ENCODE data around the gene ITGB3. TPM values are rescaled to one million over a fixed set of nuclear protein-coding genes. Genes with fewer than 3 reads are reported as not detected.

ITGB3 gene
- polyA plus RNA-seq, 1 of the 3 experiments (the other 2 are of a cell fraction) = 4.6 TPM

DNA sequence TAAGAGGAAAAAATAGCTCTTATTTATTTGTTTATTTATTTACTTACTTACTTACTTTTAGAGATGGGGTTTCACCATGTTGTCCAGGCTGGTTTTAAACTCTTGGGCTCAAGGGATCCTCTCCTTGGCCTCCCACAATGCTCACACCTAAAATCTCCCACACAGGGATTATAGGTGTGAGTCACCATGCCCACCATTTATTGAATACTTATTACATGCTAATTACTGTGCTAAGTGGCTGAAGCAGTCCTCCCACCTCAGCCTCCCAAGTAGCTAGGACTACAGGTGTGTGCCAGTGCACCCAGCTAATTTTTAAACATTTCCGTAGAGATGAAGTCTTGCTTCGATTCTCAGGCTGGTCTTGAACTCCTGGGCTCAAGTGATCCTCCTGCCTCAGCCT, 11.0 kb upstream of the ITGB3 start:
- H3K4me3 ChIP-seq (ENCODE audit: low read depth in 2 of 2, low read length in 1 of 2) = no peak overlapping the region
- H3K79me2 ChIP-seq (ENCODE audit: insufficient read depth) = no peaks in the 10 kb centered on the region
- no peaks in the 10 kb centered on the region for H3K9me2 ChIP-seq
- POLR2A ChIA-PET = no interaction called here
- DNase-seq = no peak
- no peak overlapping the region for H3K27ac ChIP-seq (ENCODE audit: low read depth in 2 of 2, low read length in 1 of 2)
- H4K20me1 ChIP-seq (ENCODE audit: insufficient read depth) = no peaks in the 10 kb centered on the region
- no peaks in the 10 kb centered on the region for H3K27me3 ChIP-seq (ENCODE audit: insufficient read depth)
- no peak for TF ChIP-seq CHD2 (IDR thresholded peaks at IDR 0.05; ENCODE audit: low read length, partially characterized antibody)
- no peak overlapping the region for H3K4me2 ChIP-seq
- no peaks in the 10 kb centered on the region for H3K36me3 ChIP-seq (replicated peaks in 1 of 2; ENCODE audit: control insufficient read depth in 1 of 2, insufficient read depth in 2 of 2, low read length in 1 of 2)
- no peak overlapping the region for H2AFZ ChIP-seq (ENCODE audit: low read depth)
- CTCF ChIA-PET = interaction anchor here (1.1 to 8.7 kb wide), 6 partner anchors 10 to 157 kb away, joined by 3 to 71 read pairs (median 10); partner anchors contain the start of gene ITGB3
- peaks cover 24% of the 10 kb centered on the region for H3F3A ChIP-seq (replicated peaks; ENCODE audit: insufficient read depth)
- no peak overlapping the region for H3K9ac ChIP-seq
- 92% methylated on average over 2 of the region's 2 CpGs for WGBS (ENCODE audit: low lambda C conversion rate)
- H3K9me3 ChIP-seq = no peaks in the 10 kb centered on the region
- peaks cover 15% of the 10 kb centered on the region in 2 experiments for H3K4me1 ChIP-seq (ENCODE audit: control insufficient read depth in 1 of 2, insufficient read depth in 2 of 2, low read depth in 1 of 2, low read length in 1 of 2)

DNA sequence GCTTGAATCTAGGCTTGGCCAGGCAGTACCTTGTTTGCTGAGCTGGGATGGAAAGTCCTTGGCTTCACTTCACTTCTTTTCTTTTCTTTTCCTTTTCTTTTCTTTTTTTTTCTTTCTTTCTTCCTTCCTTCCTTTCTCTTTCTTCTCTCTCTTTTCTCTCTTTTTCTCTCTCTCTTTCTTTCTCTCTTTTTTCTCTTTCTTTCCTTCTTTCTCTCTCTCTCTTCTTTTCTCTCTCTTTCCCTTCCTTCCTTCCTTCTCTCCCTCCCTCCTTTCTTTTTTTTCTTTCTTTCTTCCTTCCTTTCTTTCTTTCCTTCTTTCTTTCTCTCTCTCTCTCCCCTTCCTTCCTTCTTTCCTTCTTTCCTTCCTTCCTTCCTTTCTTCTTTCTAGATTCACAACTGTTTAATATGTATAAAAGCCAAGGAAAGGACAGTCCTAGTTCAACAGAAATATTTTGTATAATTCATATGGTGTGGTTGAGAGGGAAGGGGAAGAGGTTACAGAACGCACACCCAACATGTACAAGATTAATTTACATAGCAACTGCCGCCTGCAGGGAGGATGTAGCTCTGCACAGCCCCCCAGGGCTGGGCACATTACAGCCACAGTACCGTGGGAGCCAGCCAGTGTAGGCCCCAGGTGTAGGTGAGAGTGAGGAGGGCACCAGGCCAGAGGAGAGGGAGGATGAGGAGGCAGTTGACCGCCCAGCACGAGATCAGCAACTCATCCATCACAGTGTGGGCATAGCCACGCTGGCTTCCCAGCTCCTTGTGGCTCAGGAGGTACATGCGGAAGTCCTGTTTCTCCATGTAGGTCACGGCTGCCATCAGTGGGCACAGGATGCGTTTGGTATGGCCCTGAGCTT, 9.7 kb upstream of the ITGB3 start:
- 91% methylated on average over 9 of the region's 9 CpGs for WGBS (ENCODE audit: low lambda C conversion rate)
- no peak overlapping the region for H3K9ac ChIP-seq
- H3F3A ChIP-seq (replicated peaks; ENCODE audit: insufficient read depth) = peaks cover 22% of the 10 kb centered on the region
- no peaks in the 10 kb centered on the region for H3K9me3 ChIP-seq
- no peak overlapping the region for H2AFZ ChIP-seq (ENCODE audit: low read depth)
- H3K79me2 ChIP-seq (ENCODE audit: insufficient read depth) = no peaks in the 10 kb centered on the region
- ChIA-PET POLR2A (interaction anchor here (0.5 kb wide), 1 partner anchor 10 kb away, joined by 3 read pairs; no protein-coding TSS in a partner anchor), CTCF (interaction anchor here (1.6 to 8.7 kb wide), 6 partner anchors 9 to 72 kb away, joined by 4 to 71 read pairs (median 12); partner anchors contain the start of gene ITGB3)
- TF ChIP-seq RXRA (IDR thresholded peaks at IDR 0.05; ENCODE audit: borderline replicate concordance, low read depth) (no peak), MEF2A (IDR thresholded peaks at IDR 0.05; ENCODE audit: borderline replicate concordance, low read depth) (no peak), TCF12 (IDR thresholded peaks at IDR 0.05) (no peak), RCOR1 (IDR thresholded peaks at IDR 0.05; ENCODE audit: low read length) (no peak), GATA2 (CRISPR knock-in tag; IDR thresholded peaks at IDR 0.05) (no peak)
- TF ChIP-seq, protein P1, sequence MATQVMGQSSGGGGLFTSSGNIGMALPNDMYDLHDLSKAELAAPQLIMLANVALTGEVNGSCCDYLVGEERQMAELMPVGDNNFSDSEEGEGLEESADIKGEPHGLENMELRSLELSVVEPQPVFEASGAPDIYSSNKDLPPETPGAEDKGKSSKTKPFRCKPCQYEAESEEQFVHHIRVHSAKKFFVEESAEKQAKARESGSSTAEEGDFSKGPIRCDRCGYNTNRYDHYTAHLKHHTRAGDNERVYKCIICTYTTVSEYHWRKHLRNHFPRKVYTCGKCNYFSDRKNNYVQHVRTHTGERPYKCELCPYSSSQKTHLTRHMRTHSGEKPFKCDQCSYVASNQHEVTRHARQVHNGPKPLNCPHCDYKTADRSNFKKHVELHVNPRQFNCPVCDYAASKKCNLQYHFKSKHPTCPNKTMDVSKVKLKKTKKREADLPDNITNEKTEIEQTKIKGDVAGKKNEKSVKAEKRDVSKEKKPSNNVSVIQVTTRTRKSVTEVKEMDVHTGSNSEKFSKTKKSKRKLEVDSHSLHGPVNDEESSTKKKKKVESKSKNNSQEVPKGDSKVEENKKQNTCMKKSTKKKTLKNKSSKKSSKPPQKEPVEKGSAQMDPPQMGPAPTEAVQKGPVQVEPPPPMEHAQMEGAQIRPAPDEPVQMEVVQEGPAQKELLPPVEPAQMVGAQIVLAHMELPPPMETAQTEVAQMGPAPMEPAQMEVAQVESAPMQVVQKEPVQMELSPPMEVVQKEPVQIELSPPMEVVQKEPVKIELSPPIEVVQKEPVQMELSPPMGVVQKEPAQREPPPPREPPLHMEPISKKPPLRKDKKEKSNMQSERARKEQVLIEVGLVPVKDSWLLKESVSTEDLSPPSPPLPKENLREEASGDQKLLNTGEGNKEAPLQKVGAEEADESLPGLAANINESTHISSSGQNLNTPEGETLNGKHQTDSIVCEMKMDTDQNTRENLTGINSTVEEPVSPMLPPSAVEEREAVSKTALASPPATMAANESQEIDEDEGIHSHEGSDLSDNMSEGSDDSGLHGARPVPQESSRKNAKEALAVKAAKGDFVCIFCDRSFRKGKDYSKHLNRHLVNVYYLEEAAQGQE (IDR thresholded peaks at IDR 0.05; ENCODE audit: low read depth, low read length) = no peak
- no peak overlapping the region for H3K27ac ChIP-seq (ENCODE audit: low read depth in 2 of 2, low read length in 1 of 2)
- H3K4me1 ChIP-seq (ENCODE audit: control insufficient read depth in 1 of 2, insufficient read depth in 2 of 2, low read depth in 1 of 2, low read length in 1 of 2) = peaks cover 15% of the 10 kb centered on the region in 2 experiments
- H3K27me3 ChIP-seq (ENCODE audit: insufficient read depth) = no peaks in the 10 kb centered on the region
- no peaks in the 10 kb centered on the region for H3K9me2 ChIP-seq
- no peaks in the 10 kb centered on the region for H4K20me1 ChIP-seq (ENCODE audit: insufficient read depth)
- no peaks in the 10 kb centered on the region for H3K36me3 ChIP-seq (replicated peaks in 1 of 2; ENCODE audit: control insufficient read depth in 1 of 2, insufficient read depth in 2 of 2, low read length in 1 of 2)
- no peak for DNase-seq
- no peak overlapping the region for H3K4me2 ChIP-seq
- H3K4me3 ChIP-seq (ENCODE audit: low read depth in 2 of 2, low read length in 1 of 2) = no peak overlapping the region
